ENCODE results near the gene STRA8.

GRCh38 chr7:135274495-135275268 lies 41.0 kb downstream of the STRA8 start:
- TF ChIP-seq CTCF (IDR thresholded peaks at IDR 0.05) (peak; percentile 54 to 66 (median 60)), POLR2A (IDR thresholded peaks at IDR 0.05) (no peak), EP300 (IDR thresholded peaks at IDR 0.05) (no peak)
